Testis (tissue), 2 donors: ENCODE measurements around the gene HSPA12A.

Experiments
- POLR2A ChIP-seq: fragments of 450-650 bp; IDR thresholded peaks from one replicate; pipeline ENCODE4 v1.6.1; 2017; ENCODE audit warnings: antibody characterized with exemption, mild to moderate bottlenecking, moderate library complexity
- TF ChIP-seq, protein P1 (sequence below), 3 experiments: fragments of 450-650 bp in 2 of 3; fragments of 200-600 bp in 1 of 3; sonication (generic) in 1 of 3; IDR thresholded peaks; one replicate each; pipeline ENCODE4 v1.5.1; 2016 to 2019; ENCODE audit warnings: antibody characterized with exemption in 3 of 3, mild to moderate bottlenecking in 2 of 3, moderate library complexity in 1 of 3

DNA sequence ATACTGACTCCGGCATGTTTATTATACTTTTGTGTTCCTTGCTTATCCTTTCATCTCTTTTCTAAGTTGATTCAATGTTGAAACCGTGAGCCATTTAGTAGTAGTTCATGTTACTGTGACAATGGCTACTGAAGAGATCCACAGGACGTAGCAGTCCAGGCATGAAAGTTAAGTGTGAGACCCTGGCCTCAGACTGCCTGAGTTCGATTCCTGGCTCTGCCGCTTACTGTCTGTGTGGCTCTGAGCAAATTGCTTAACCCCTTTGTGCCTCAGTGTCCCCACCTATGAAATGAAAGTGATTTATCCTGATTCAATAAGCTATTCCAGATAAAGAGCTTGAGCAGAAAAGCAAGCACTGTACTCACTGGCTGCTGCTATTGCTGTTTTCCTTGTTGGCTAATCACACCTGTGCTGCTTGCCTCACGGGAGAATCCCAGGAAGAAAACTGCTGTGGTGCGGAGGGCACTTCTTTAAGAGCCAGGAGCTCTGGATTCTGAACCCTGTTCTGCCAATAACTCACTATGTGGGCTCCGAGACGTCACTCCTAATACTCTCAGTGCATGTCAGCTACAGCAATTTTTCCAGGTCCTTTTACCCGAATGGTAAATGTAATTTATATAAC lies 83.2 kb downstream of the HSPA12A start:
- TF ChIP-seq, protein P1, sequence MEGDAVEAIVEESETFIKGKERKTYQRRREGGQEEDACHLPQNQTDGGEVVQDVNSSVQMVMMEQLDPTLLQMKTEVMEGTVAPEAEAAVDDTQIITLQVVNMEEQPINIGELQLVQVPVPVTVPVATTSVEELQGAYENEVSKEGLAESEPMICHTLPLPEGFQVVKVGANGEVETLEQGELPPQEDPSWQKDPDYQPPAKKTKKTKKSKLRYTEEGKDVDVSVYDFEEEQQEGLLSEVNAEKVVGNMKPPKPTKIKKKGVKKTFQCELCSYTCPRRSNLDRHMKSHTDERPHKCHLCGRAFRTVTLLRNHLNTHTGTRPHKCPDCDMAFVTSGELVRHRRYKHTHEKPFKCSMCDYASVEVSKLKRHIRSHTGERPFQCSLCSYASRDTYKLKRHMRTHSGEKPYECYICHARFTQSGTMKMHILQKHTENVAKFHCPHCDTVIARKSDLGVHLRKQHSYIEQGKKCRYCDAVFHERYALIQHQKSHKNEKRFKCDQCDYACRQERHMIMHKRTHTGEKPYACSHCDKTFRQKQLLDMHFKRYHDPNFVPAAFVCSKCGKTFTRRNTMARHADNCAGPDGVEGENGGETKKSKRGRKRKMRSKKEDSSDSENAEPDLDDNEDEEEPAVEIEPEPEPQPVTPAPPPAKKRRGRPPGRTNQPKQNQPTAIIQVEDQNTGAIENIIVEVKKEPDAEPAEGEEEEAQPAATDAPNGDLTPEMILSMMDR (IDR thresholded peaks at IDR 0.05), result no peak
- TF ChIP-seq POLR2A, result no peak
